ENCODE data around the gene SAMD11. TPM values are rescaled to one million over a fixed set of nuclear protein-coding genes. Genes with fewer than 3 reads are reported as not detected.
A peak's percentile ranks its signal among the peaks of the same experiment; 100 is the strongest.

SAMD11 gene
- total and polyA plus RNA-seq, 9 donors, result 0.85 to 10.6 (median 2.3) TPM

GRCh38 chr1:903305-903704 is 20.4 kb upstream of the SAMD11 start:
- no peak for DNase-seq

GRCh38 chr1:903721-904271 is 19.9 kb upstream of the SAMD11 start:
- H3K36me3 ChIP-seq, result no peaks in the 10 kb centered on the region
- H3K4me3 ChIP-seq, result no peak overlapping the region
- 66 to 92% (median 90%) methylated on average over 19 to 21 of the region's 21 CpGs for WGBS, 3 donors
- H3K9me3 ChIP-seq, result no peaks in the 10 kb centered on the region
- intact Hi-C loops (cut with DNase I), result loop anchor here in 1 of 4 donors (10.0 kb wide), 1 partner anchor 1651 kb away; the partner anchor contains the start of gene TNFRSF14
- H3K27ac ChIP-seq, result no peak overlapping the region
- DNase-seq, result peak in 4 of 5 donors; percentile 18 to 38 (median 28)
- no peaks in the 10 kb centered on the region for H3K27me3 ChIP-seq
- no peaks in the 10 kb centered on the region for H3K4me1 ChIP-seq (ENCODE audit: insufficient read depth)
- TF ChIP-seq EP300 (IDR thresholded peaks at IDR 0.05) (no peak), CTCF (IDR thresholded peaks at IDR 0.05) (no peak), POLR2A (IDR thresholded peaks at IDR 0.05) (no peak)

More at GRCh38 chr1:903305-903704, 20.4 kb upstream of the SAMD11 start:
- no peak for TF ChIP-seq CTCF (IDR thresholded peaks at IDR 0.05)
- TF ChIP-seq EP300 (IDR thresholded peaks at IDR 0.05), result no peak
- TF ChIP-seq POLR2A (IDR thresholded peaks at IDR 0.05), result no peak
- intact Hi-C loops (cut with DNase I), result loop anchor here in 1 of 4 donors (10.0 kb wide), 1 partner anchor 1651 kb away; the partner anchor contains the start of gene TNFRSF14
- H3K4me3 ChIP-seq, result no peak overlapping the region
- no peaks in the 10 kb centered on the region for H3K9me3 ChIP-seq
- H3K27ac ChIP-seq, result no peak overlapping the region
- H3K27me3 ChIP-seq, result no peaks in the 10 kb centered on the region
- no peaks in the 10 kb centered on the region for H3K4me1 ChIP-seq (ENCODE audit: insufficient read depth)
- WGBS, 3 donors, result 92 to 96% (median 93%) methylated on average over 10 of the region's 10 CpGs
- no peaks in the 10 kb centered on the region for H3K36me3 ChIP-seq

GRCh38 chr1:904310-904950 is 19.3 kb upstream of the SAMD11 start:
- H3K4me1 ChIP-seq (ENCODE audit: insufficient read depth), result no peaks in the 10 kb centered on the region
- no peaks in the 10 kb centered on the region for H3K9me3 ChIP-seq
- H3K36me3 ChIP-seq, result no peaks in the 10 kb centered on the region
- peak overlapping the region; percentile 25 for H3K4me3 ChIP-seq
- peak; percentile 71 to 88 (median 85) for TF ChIP-seq CTCF (IDR thresholded peaks at IDR 0.05)
- no peak for TF ChIP-seq EP300 (IDR thresholded peaks at IDR 0.05)
- no peak overlapping the region for H3K27ac ChIP-seq
- intact Hi-C loops (cut with DNase I), result loop anchor here in 1 of 4 donors (10.0 kb wide), 1 partner anchor 1650 kb away; the partner anchor contains the start of gene TNFRSF14
- no peaks in the 10 kb centered on the region for H3K27me3 ChIP-seq
- 1 to 6% (median 1%) methylated on average over 42 to 91 of the region's 91 CpGs for WGBS, 3 donors
- peak; percentile 65 to 91 (median 75) for DNase-seq

GRCh38 chr1:905071-905749 is 18.5 kb upstream of the SAMD11 start:
- Histone ChIP-seq H3K27me3 (no peaks in the 10 kb centered on the region), H3K9me3 (no peaks in the 10 kb centered on the region), H3K27ac (no peak overlapping the region), H3K4me3 (no peak overlapping the region), H3K36me3 (no peaks in the 10 kb centered on the region), H3K4me1 (ENCODE audit: insufficient read depth) (no peaks in the 10 kb centered on the region)
- intact Hi-C loops (cut with DNase I), result loop anchor here in 1 of 4 donors (10.0 kb wide), 1 partner anchor 1650 kb away; the partner anchor contains the start of gene TNFRSF14
- peak in 4 of 5 donors; percentile 16 to 64 (median 34) for DNase-seq
- 8 to 17% (median 10%) methylated on average over 39 to 49 of the region's 49 CpGs for WGBS, 3 donors
- TF ChIP-seq CTCF (IDR thresholded peaks at IDR 0.05), result no peak
- TF ChIP-seq POLR2A (IDR thresholded peaks at IDR 0.05), result no peak
- TF ChIP-seq EP300 (IDR thresholded peaks at IDR 0.05), result no peak
